GM12865 (cell line): ENCODE results near the gene CACNA2D2.

ENCODE experiments used
- DNase-seq: peaks from one replicate; pipeline ENCODE4 v3.0.0; 2010; ENCODE audit warnings: low read depth
- H3K4me3 ChIP-seq: 2 replicates; pipeline ENCODE4 v1.5.1; 2011; ENCODE audit warnings: mild to moderate bottlenecking, low read depth, low read length, control low read depth
- CTCF ChIP-seq: IDR thresholded peaks from 2 replicates; pipeline ENCODE4 v1.5.1; 2011; ENCODE audit warnings: low read length, control low read depth, low read depth, inconsistent platforms; ENCODE audit not compliant: insufficient read depth; ENCODE audit errors: missing control alignments

Gene CACNA2D2

GRCh38 chr3:50340147-50340447 lies 163.3 kb downstream of the CACNA2D2 start:
- no peak for DNase-seq
- peak overlapping the region; percentile 96 for H3K4me3 ChIP-seq
- TF ChIP-seq CTCF, result no peak

GRCh38 chr3:50339485-50340146 lies 163.8 kb downstream of the CACNA2D2 start:
- peak overlapping the region; percentile 96 for H3K4me3 ChIP-seq
- TF ChIP-seq CTCF, result no peak
- DNase-seq, result no peak

GRCh38 chr3:50338965-50339364 lies 164.5 kb downstream of the CACNA2D2 start:
- DNase-seq, result no peak
- TF ChIP-seq CTCF, result no peak
- H3K4me3 ChIP-seq, result peak overlapping the region; percentile 96

- peak; percentile 100 for DNase-seq
- H3K4me3 ChIP-seq, result peak overlapping the region; percentile 96
- TF ChIP-seq CTCF, result no peak
Observed at GRCh38 chr3:50337175-50337861, 166.1 kb downstream of the CACNA2D2 start.

GRCh38 chr3:50336452-50337174 lies 166.8 kb downstream of the CACNA2D2 start:
- no peak for TF ChIP-seq CTCF

GRCh38 chr3:50334339-50335075 lies 168.9 kb downstream of the CACNA2D2 start:
- no peak for TF ChIP-seq CTCF
- no peak overlapping the region for H3K4me3 ChIP-seq

More at GRCh38 chr3:50336452-50337174, 166.8 kb downstream of the CACNA2D2 start:
- peak overlapping the region; percentile 96 for H3K4me3 ChIP-seq
- no peak for DNase-seq

More at GRCh38 chr3:50334339-50335075, 168.9 kb downstream of the CACNA2D2 start:
- no peak for DNase-seq
